SW480 (cell line): ENCODE results near the gene LYZL1.
"Not testable (repeated sequence)": the region's sequence is repeated elsewhere in the genome, so short reads cannot be mapped to it uniquely, and the experiment has no call there.

ENCODE experiments used
- DNase-seq: peaks from one replicate; pipeline ENCODE4 v3.0.0-alpha.2; 2016; ENCODE audit warnings: low spot score

Gene LYZL1

DNA sequence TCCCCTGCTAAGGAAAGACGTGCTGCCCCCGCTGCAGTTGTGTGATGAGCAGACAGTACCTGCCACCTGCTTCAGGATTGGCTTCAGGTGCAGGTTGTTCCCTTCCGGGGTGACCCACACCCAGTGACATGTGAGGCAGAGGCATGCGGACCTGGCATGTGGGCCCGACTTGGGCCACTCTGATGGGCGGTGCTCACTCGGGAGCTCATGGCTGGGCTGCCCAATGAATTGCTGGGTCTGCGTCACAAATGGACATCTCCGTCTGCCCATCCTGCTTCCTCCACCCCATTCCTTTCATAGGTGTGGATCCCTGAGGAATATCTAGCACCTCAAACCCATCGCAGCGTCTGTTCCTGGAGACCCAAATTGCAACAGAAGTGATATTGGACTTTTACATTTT is 19.3 kb downstream of the LYZL1 start:
- DNase-seq = not testable (repeated sequence)

DNA sequence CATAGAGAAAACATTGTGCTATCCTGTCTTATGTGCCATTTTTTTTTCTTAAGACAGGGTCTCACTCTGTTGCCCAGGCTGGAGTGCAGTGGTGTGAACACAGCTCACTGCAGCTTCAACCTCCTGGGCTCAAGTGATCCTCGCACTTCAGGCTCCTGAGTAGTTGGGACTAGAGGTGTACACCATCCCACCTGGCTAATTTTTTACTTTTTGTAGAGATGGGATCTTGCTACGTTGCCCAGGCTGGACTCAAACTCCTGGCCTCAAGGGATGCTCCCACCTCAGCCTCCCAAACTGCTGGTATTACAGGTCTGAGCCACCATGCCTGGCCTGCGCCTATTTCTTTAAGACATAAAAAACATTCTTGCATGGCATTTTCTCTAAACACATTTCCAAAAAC is 20.6 kb downstream of the LYZL1 start:
- no peak for DNase-seq

DNA sequence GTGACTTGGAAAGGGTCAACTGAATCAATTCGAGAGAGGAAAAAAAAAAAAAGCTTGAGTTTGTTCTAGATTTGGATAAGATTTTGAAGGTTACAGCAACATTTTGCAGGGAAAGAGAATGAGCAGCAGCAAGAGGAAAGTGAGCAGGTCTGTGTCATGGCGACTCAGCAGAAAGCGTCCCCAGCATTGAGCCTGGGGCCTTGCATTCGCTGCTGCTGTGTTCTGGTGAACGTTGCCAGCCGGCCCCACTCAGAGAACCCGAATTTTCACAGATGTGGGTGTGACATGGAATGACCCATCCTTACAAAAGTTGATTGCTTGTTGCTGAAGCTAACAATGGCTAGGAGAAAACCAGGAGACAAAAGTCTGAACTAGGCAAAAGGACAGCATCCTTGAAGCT is 21.6 kb downstream of the LYZL1 start:
- not testable (repeated sequence) for DNase-seq

DNA sequence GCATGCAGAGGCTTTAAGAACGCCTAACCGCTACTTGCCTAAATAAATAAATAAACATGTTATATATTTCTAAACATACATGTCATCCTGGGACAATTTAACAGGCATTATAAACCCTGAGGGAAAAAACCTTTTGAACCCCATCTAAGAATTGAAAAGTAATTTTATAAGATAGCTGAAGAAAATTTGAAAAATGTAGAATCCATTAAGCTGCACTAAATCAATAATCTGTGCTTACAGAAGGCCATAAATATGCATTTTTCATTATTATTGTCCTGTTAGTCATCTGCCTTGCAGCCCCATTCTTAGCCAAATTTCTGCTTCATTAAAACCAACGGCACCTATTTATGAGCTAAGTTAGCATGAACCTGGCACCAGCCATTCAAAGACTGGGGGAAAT is 24.2 kb downstream of the LYZL1 start:
- no peak for DNase-seq

DNA sequence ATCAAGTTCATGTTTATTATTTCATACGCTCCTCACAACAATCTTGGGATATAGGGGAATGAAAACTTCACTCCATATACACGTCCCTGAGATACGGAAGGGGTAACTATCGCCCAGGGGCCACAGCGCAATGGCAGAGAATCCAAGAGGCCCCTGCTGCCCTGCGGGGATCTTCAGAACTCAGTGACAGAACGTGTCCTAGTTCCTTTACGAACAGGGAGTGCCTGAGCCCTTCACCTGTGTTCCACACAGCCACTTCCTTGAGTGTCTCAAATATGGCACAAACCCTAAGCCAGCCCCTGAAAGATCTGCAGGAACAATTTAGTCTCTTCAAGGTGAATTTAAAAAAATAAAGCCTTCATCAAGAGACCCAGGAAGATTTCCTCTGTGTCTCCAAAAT is 25.9 kb downstream of the LYZL1 start:
- DNase-seq = no peak

DNA sequence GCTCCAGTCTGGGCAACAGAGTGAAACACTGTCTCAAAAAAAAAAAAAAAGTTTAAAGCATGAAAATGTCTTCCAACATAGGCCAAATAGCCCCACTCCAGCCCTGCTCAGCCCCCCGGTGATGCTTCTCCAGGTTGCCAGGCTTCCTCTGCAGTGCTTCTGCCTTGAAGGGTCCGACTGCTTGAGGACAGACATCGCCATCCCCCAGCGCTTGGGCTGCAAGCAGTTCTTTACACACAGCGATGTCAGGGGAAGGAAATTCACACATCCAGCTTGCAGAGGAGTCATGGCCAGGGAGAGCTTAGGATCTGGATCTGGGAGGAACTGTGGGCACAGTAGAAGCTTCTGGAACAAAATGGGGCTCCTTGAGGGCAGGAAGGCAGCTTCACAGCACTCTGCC is 26.9 kb downstream of the LYZL1 start:
- DNase-seq = no peak

DNA sequence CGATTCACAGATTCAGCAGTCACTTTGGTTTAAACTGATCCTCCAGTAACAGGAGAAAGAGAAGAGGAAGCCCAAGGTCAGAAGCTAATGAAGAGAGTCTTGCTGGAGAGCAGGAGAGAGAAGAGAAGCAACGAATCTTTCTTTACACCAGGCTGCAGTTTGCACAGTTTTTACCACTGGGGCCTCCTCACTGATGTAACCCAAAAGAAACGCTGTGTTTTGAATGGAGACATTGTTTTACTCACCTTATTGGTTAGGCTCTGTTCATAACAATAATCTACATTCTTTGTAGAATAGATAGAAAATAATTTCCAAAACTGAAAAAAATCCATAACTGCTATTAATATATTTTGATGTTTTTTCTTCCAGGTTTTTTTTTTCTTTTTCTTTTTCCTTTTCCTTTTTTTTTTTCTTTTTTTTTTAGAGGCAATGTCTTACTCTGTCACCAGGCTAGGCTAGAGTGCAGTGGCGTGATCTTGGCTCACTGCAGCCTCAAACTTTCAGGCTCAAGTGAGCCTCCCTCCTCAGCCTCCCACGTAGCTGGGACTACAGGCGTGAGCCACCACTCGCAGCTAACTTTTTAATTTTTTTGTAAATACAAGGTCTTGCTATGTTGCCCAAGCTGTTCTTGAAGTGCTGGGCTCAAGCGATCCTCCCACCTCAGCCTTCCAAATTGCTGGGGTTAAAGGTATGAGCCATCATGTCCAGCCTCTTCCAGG is 27.6 kb downstream of the LYZL1 start:
- DNase-seq = peak; percentile 18

DNA sequence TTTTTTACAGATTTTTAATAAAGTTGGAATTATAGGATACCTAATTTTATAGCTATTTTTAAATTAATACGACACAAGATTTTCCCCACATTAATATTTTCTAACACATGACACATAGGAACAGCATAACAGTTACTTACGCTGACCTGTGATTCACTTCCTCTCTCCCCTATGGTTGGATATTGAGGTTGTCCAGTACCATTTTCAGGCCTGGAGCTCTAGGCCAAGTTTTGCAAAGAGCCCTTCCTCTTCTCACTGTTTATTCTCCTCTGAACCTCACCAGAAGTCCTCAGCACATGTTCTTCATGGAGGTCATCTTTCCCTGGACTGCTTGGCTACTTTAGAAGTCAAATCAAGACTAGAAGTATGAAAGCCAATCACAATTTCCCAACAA is 28.2 kb downstream of the LYZL1 start:
- no peak for DNase-seq

DNA sequence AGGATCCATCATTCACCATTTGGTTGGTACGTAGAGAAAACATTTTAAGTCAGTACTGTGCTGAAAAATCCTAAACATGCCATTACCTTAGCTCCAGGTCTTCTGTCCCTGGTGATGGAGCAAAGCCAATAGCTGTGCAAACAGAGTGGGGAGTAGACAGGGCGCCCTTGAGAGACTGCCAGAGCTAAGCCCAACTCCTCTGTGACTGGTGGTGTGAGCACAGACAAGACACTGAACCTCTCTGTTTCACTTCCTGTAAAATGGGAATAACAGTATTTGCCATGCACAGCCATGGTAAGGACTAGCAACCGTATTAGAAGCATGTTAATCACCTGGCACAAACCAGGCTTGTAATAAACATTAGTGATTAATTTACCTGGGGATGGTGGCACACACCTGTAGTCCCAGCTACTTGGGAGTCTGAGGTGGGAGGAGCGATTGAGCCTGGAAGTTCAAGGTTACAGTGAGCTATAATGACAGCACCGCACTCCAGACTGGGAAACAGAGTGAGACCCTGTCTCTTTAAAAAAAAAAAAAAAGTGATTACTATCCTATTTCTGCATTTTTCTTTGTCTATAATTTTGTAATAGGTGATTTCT is 28.7 kb downstream of the LYZL1 start:
- no peak for DNase-seq

DNA sequence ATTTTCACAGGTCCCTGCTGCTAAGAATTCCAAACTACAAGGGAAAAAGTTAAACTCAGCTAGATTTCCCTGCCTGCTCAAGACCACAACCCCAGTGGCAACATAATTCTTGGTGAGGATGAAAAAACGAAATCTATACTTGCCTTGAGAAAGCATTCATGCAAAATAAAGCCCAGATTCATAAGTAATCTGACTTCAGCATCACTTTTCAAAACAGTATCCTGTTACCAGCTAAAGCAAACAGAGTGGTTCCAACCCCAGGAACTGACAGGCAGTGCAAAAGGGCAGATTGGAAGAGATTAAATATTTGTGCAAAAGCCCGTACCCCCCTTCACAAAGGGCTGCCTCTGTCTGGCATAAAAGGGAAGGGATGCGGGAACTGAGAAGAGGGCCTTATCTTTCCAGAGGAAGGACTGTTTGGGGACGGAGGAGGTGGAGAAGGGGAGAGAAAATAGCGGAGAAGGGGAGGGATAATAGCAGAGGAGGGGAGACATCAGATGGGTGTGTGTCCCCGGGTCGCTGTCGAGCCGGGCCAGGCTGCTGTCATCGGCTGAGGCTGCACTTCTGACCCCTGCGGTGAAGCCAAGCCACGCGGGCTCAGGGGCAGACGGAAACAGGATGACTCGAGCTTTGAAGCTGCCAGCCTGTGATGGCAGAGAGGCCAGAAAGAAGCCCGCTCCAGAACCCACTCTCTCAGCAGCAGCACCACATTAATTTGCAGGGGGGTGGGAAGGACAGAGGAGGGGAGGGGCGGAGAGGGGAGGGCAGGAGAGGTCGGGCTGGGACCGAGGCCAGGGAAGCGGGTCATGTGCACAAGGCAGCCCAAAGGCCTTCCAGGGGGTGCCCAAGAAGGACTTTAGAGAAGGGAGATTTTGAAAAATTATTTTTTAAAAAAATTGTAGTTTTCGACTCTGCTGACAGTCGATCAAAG is 29.5 kb downstream of the LYZL1 start:
- peak; percentile 52 for DNase-seq

DNA sequence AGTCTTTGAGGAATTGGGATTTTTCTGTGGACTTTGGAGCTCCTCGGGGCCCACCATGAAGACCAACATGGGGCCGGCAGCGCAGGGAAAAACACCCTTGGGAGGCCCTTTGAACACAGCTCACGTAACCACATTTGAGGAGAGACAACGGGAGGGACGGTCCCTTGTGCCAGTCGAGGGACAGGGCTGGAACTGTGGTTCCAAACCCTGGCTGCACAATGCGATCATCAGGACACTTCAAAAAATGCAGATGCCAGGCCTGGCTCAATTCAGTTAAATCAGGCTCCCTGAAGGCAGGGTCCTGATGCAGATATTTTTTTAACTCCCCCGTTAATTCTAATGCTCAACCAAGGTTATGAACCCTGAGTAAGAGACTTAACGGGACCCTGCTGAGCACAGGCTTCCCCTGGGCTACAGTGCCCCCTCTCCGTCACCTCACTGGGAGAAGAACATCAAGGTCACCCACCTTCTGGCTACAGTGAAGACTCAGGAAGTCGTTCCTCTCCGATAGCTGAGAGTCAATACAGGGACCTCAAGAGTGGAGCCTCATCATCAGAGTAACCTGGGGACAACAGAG is 30.4 kb downstream of the LYZL1 start:
- no peak for DNase-seq

DNA sequence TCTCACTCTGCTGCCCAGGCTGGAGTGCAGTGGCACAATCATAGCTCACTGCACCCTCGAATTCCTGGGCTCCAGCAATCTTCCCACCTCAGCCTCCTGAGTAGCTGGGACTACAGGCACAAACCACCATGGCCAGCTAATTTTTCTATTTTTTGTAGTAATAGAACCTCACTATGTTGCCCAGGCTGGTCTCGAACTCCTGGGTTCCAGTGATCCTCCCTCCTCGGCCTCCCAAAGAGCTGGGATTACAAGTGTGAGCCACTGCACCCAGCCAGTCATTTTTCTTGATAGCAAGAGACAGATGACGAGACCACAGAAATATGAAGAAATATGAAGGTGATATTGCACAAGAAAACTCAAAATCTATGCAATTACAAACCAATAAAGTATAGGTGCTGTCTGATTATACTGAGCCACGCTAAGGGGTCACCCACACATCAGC is 31.8 kb downstream of the LYZL1 start:
- not testable (repeated sequence) for DNase-seq

DNA sequence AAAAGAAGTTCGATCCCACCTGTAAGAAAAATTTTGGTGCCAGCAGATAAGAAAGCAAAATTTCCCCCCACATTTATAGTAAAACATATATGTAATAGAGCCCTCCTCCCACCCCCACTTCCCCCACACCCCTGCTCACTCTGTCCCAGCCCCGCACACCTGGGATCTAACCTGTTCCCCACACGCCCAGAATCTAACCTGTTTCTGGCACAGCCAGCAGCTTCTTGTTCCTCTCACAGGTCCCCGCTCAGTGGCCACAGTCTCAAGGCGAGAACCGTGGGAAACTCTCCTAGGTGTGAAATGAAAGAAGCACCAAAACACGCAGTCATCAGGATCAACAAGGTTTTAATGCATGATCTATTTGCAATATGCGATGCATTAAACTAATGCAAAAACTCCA is 32.8 kb downstream of the LYZL1 start:
- DNase-seq = no peak

DNA sequence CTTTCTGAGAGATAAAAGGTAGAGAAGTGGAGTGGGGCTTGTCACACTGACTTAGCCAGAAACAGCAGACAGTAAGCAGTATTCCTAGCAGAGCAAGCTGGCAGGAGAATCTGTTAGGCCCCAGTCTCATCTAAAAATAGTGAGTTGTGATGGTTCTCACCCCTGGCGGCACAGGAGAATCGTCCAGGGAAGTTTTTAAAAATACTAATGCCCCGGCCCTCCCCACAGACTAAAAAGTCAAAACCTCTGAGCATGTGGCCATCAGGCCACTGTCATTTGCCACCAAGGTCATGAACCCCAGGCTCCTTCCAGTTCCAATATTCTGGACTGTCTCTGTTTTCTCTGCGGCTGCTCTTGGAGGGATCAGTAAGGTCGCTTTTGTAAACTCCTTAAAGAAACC is 34.0 kb downstream of the LYZL1 start:
- DNase-seq = no peak

DNA sequence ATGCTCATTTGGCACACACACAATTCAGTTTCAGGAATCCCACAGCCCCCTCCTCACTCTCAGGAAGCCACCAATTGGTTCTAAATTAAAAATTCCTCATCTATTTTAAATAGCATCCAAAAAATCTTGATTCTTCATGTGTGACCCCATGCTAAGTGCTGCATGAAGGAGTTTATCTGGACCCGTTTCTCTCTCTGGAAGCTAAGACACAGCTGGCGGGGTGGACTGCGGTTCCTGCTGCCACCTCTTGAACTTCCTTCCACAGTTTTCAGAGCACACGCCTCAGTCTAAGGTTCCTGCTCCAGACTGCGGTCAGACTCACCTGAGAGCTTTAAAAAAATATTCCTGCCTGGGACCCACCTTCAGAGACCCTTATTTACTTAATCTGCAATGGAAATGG is 34.5 kb downstream of the LYZL1 start:
- no peak for DNase-seq

DNA sequence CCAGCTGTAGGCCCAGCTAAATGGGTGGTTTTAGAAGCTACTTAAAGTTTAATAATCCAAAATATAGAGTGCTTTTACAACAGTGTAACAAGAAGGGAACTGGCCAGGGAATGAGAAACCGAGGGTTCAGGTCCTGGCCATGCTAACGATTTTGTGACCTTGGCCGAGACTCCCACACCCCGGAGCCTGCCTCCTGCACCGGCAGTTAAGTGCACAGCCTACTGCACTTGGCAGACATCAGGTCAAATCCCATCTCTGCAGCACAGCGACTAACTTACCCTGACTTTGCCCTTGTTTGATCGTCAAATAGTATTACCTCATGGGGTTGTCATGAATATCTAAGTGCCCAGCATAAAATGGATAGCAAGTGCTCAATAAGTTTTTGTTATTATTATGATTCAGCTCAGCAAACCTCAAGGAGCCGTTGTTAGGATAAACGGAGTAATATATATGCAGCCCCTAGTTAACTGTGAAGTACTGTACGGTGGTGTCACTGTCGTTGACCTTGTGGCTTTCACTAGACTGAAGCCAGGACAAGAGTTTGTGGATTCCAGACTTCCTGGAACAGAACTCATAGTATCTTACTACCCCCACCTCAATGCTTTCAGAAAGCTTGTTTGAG is 35.5 kb downstream of the LYZL1 start:
- DNase-seq = no peak

DNA sequence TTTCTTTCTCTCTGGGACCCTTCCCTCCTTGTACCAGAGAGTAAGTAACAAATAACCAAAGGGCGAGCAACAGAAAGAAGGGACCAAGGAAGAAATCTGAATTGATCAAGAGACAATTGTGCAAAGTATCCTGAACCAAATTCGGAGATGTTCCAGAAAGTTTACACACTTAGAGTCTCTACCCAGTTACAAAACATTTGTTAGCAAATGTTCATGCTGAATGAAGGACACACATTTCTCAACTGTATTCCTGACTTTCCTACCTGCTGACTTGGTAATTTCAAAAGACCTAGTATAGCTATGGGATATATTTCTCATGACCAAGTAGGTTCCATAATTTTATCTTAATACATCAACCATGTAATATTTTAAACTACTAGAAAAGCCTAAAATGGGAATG is 37.4 kb downstream of the LYZL1 start:
- DNase-seq = no peak

DNA sequence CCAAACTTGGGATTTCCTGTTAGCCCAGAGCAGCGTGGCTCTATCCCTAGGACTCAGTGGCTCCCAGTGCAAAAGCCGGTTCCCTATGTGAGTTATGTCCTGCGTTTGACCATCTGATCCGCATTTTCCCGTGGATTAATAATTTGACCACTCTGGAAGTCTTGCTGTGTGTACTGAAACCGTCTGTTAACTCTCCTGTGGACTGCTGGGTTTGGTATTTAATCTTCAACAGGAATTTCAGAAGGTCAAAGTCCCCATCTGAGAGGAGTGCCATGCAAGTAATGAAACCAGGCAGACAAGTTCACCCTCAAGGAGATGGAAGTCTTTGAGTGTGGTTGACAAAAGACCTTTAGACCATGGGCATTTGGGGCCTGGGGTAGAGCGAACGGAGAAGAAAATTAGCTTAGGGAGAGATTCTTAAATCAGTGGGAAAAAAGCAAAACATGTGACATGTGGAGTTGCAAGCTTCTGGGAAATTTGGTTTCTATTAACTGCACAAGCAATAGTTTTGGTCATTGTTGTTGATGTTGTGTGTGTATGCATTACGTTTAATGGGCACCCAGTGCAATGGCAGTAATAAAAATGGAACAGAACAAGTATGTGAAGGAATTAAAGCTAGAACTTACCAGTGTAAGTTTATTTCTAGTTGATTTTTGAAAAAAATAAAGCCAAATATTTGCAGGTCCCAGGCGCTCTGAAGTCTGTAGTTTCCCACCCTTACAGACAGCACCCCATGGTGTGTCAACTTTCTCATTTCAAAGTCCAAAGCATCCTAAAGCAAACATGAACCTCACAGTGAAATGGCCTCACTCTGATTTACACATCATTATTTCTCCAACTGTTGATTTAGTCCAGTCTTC is 38.2 kb downstream of the LYZL1 start:
- no peak for DNase-seq

DNA sequence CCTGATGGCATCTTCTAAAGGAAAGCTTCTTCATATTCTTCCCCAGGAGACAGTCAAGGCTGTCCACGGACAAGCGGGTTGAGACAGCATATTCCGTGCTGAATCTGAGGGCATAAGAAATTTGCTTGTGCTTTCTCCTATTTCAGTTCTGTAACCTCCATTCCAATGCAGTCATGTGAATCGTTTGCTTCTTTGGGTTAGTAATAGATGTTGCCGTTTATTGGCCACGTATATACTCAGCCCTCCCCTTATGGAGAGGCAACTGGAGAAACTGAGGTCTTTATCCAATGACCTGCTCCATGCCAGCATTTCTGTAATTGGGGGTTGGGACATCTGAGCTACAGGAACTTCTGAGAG is 38.9 kb downstream of the LYZL1 start:
- DNase-seq = no peak

DNA sequence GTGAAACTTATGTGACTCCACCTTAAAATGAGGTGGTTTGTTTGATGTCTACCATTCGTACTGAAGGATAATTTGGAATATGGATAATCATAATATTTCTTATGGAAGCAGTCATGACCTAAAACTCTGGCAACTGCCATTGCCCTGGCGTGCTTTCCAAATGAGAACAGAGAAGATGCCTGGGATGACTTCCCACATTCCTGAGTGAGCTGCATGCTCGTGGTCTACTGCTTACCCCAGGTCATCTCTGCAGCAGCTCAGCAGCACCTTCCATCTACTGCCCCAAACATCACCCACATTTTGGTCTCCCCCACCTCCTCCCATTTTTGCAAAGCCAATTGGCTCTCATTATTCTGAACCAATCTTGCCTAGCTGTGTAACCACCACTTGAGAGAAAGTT is 40.1 kb downstream of the LYZL1 start:
- DNase-seq = no peak

DNA sequence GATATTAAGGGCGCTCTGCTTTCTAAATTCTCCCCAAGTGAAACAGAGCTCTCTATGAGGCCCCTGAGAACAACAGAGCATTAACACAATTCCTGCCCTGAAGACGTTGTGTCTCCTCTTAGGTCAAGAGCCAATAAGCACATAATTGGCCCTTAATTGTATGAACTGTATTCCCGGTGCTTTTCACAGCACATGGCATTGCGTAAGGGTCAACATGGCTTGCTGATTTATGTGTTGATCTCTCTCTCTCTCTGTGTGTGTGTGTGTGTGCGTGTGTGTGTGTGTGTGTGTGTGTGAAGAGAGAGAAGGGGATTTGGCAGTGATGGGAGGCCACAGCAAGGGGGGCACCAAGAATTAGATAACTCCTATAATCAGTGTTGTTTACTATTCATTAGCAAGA is 40.5 kb downstream of the LYZL1 start:
- no peak for DNase-seq
